Stimulated activated CD4-positive, alpha-beta T cell treated with anti-CD3 and anti-CD28 coated beads, Interleukin-12 subunit alpha, Interleukin-12 subunit beta, amount 100 ng/mL, for 4 hours (primary cell): ENCODE results near the gene TTLL10.
"Not testable (repeated sequence)": the region's sequence is repeated elsewhere in the genome, so short reads cannot be mapped to it uniquely, and the experiment has no call there.

Experiments
- DNase-seq: peaks from one replicate; pipeline ENCODE4 v3.0.0-alpha.2; 2020

The TTLL10 gene

GRCh38 chr1:1189111-1189510 is 15.4 kb downstream of the TTLL10 start:
- no peak for DNase-seq

GRCh38 chr1:1191734-1192133 is 18.1 kb downstream of the TTLL10 start:
- DNase-seq = no peak

- DNase-seq = no peak
Observed at GRCh38 chr1:1194723-1195122, 21.0 kb downstream of the TTLL10 start.

- not testable (repeated sequence) for DNase-seq
Observed at GRCh38 chr1:1195726-1196125, 22.0 kb downstream of the TTLL10 start.

GRCh38 chr1:1196431-1197187 is 22.9 kb downstream of the TTLL10 start:
- no peak for DNase-seq

- DNase-seq = no peak
Observed at GRCh38 chr1:1197188-1197500, 23.5 kb downstream of the TTLL10 start.

GRCh38 chr1:1197551-1198422 is 24.1 kb downstream of the TTLL10 start:
- no peak for DNase-seq

- DNase-seq = no peak
Observed at GRCh38 chr1:1198423-1199140, 24.9 kb downstream of the TTLL10 start.

- no peak for DNase-seq
Observed at GRCh38 chr1:1199141-1199960, 25.7 kb downstream of the TTLL10 start.

- no peak for DNase-seq
Observed at GRCh38 chr1:1199961-1200875, 26.5 kb downstream of the TTLL10 start.

- peak; percentile 94 for DNase-seq
Observed at GRCh38 chr1:1200876-1201810, 27.5 kb downstream of the TTLL10 start.

- DNase-seq = no peak
Observed at GRCh38 chr1:1202831-1203560, 29.3 kb downstream of the TTLL10 start.

GRCh38 chr1:1203561-1204424 is 30.1 kb downstream of the TTLL10 start:
- DNase-seq = no peak

- DNase-seq = no peak
Observed at GRCh38 chr1:1204425-1204920, 30.8 kb downstream of the TTLL10 start.

GRCh38 chr1:1204998-1205768 is 31.5 kb downstream of the TTLL10 start:
- DNase-seq = no peak

- DNase-seq = no peak
Observed at GRCh38 chr1:1205769-1206375, 32.2 kb downstream of the TTLL10 start.

- DNase-seq = peak; percentile 58
Observed at GRCh38 chr1:1206376-1206965, 32.8 kb downstream of the TTLL10 start, which contains the start of gene TNFRSF18. TSS of gene TNFRSF18 (minus strand) at chr1:1206592. CDS start at chr1:1206571, 21 bp downstream.
